PC-9 (cell line): ENCODE measurements around the gene MCEMP1.

Experiments
- EZH2 ChIP-seq: fragments of 200-600 bp; sonication (generic); IDR thresholded peaks from 2 replicates; pipeline ENCODE4 v1.8.0; 2017; ENCODE audit warnings: antibody characterized with exemption, low read depth
- TF ChIP-seq, protein P1 (sequence below): fragments of 200-600 bp; sonication (generic); conservative IDR thresholded peaks from 2 replicates; pipeline ENCODE4 v1.6.1; 2017; ENCODE audit warnings: mixed run types, antibody characterized with exemption, mild to moderate bottlenecking, moderate library complexity

DNA sequence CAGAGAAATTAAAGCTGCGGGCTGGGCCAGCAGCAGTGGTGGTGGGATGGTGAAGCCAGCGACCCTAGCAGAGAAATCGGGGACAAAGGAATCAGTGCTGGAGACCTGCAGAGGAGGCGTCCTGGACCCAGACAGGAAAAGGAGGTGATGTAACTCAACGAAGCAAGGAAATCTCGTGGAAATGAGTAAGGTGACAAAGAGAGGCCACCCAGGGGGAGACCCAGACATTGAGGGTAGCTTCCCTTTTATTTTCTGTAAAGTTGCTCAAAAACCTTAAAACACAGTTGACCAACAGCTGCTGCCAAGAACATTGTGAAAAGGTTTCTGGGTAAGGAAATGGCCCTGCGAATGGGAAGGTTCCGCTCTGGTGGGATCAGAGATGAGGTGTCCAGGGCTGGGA lies 21.3 kb upstream of the MCEMP1 start:
- TF ChIP-seq, protein P1, sequence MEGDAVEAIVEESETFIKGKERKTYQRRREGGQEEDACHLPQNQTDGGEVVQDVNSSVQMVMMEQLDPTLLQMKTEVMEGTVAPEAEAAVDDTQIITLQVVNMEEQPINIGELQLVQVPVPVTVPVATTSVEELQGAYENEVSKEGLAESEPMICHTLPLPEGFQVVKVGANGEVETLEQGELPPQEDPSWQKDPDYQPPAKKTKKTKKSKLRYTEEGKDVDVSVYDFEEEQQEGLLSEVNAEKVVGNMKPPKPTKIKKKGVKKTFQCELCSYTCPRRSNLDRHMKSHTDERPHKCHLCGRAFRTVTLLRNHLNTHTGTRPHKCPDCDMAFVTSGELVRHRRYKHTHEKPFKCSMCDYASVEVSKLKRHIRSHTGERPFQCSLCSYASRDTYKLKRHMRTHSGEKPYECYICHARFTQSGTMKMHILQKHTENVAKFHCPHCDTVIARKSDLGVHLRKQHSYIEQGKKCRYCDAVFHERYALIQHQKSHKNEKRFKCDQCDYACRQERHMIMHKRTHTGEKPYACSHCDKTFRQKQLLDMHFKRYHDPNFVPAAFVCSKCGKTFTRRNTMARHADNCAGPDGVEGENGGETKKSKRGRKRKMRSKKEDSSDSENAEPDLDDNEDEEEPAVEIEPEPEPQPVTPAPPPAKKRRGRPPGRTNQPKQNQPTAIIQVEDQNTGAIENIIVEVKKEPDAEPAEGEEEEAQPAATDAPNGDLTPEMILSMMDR = no peak
- TF ChIP-seq EZH2 = no peak
